ENCODE data around the gene CAMKV. TPM values are rescaled to one million over a fixed set of nuclear protein-coding genes. Genes with fewer than 3 reads are reported as not detected.

The CAMKV gene
- total RNA-seq, 4 donors from 2014 or later: not detected

DNA sequence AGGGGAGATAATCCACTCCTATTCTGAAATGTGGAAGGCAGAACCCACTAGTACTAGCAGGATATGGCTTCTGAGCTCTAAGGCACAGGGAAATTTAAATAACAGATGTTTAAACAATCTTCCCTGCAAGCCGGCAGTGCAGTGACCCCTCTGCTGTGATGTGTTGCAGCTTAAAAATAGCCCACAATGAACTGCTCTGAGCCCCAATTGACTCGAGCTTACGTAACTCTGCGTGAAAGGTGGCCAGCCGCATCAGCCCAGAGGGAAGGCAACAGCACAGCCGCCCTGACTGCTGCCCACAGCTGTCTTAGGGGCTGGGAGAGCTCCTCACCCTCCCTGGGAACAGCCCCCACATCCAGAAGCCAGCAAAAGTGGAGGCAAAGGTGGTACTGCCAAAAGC lies 12.5 kb upstream of the CAMKV start:
- WGBS, 2 donors (ENCODE audit: low coverage in 1 of 2): 0% methylated on average over 1 of the region's 6 CpGs; no CpG with 5 or more reads in 1 of the 2 donors
- Histone ChIP-seq H3K36me3 (no peaks in the 10 kb centered on the region), H3K9me3 (no peaks in the 10 kb centered on the region), H3K4me3 (no peak overlapping the region), H3K4me1 (peaks cover 0 to 30% (median 6%) of the 10 kb centered on the region in 3 donors), H3K27ac (peak overlapping the region in 2 of 4 donors; percentile 18 to 21), H3K27me3 (no peaks in the 10 kb centered on the region)
- TF ChIP-seq POLR2AphosphoS5 (IDR thresholded peaks at IDR 0.05): no peak
- no peak for TF ChIP-seq EP300 (IDR thresholded peaks at IDR 0.05)
- TF ChIP-seq, protein P1, sequence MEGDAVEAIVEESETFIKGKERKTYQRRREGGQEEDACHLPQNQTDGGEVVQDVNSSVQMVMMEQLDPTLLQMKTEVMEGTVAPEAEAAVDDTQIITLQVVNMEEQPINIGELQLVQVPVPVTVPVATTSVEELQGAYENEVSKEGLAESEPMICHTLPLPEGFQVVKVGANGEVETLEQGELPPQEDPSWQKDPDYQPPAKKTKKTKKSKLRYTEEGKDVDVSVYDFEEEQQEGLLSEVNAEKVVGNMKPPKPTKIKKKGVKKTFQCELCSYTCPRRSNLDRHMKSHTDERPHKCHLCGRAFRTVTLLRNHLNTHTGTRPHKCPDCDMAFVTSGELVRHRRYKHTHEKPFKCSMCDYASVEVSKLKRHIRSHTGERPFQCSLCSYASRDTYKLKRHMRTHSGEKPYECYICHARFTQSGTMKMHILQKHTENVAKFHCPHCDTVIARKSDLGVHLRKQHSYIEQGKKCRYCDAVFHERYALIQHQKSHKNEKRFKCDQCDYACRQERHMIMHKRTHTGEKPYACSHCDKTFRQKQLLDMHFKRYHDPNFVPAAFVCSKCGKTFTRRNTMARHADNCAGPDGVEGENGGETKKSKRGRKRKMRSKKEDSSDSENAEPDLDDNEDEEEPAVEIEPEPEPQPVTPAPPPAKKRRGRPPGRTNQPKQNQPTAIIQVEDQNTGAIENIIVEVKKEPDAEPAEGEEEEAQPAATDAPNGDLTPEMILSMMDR (IDR thresholded peaks at IDR 0.05): no peak
- no peak for TF ChIP-seq POLR2A (IDR thresholded peaks at IDR 0.05)
- peak; percentile 67 for ATAC-seq

DNA sequence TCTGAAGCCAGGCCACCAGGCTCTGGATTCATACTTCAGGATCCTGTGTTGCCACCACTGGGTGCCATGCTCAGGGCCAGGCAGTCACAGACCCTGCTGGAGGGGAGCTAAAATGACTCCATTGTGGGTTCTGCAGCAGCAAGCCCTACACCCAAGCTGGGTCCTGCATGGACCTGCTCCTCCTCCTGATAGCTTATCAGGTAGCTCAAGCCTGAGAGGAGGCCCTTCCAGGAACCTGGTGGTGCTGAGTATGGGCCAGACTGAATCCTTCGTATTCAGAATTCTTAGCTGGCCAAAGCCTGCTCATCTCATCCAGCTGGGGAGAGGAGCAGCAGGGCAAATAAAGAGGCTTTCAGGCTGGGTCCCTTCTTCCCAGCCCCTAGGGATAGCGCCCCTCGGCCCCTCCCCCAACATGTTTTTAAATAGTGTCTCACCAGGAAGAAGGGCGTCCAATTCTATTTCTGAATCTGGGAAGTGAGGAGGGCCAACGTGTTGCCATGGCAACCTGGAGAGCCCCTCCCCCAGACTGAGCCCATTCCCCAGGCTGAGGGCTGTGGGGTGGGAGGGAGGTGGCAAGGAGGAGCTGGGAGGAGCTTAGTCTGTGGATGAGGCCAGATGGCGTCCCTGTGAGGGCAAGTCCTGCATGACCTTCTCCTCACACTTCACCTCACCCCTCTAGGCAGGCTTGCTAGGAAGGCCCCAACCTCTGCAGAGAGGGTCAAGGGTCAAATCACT lies 11.0 kb upstream of the CAMKV start:
- WGBS, 2 donors (ENCODE audit: low coverage in 1 of 2): no CpG with 5 or more reads among the region's 6 CpGs
- TF ChIP-seq POLR2AphosphoS5 (IDR thresholded peaks at IDR 0.05) (no peak), EP300 (IDR thresholded peaks at IDR 0.05) (no peak), POLR2A (IDR thresholded peaks at IDR 0.05) (no peak)
- TF ChIP-seq, protein P1 (IDR thresholded peaks at IDR 0.05): no peak
- Histone ChIP-seq H3K4me3 (no peak overlapping the region), H3K27me3 (no peaks in the 10 kb centered on the region), H3K27ac (peak overlapping the region in 1 of 4 donors; percentile 17), H3K9me3 (no peaks in the 10 kb centered on the region), H3K4me1 (peaks cover 0 to 30% (median 6%) of the 10 kb centered on the region in 3 donors), H3K36me3 (no peaks in the 10 kb centered on the region)
- ATAC-seq: no peak

DNA sequence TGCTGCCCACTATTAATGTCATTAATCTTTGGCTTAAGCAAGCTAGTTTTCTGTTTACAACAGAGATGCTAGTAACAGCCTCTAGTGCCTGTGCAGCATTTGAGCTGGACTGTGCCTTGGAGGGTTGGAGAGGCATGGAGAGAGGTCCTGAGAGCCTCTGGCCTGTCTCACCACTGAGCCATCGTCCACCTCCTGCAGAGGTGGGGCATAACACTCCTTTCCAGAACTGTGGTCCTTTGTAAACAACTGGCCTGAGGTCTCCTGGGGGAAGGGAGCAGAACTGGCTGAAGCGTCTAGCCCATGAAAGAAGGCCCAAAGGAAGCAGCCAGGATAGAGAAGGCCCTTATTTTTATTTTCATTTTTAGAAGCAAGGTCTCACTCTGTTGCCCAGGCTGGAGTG lies 10.0 kb upstream of the CAMKV start:
- WGBS, 2 donors (ENCODE audit: low coverage in 1 of 2): 33% methylated on average over 2 of the region's 2 CpGs; no CpG with 5 or more reads in 1 of the 2 donors
- ATAC-seq: no peak
- Histone ChIP-seq H3K27ac (no peak overlapping the region), H3K9me3 (no peaks in the 10 kb centered on the region), H3K36me3 (no peaks in the 10 kb centered on the region), H3K27me3 (no peaks in the 10 kb centered on the region), H3K4me1 (peaks cover 0 to 30% (median 6%) of the 10 kb centered on the region in 3 donors), H3K4me3 (no peak overlapping the region)
- TF ChIP-seq, protein P1 (IDR thresholded peaks at IDR 0.05): no peak
- TF ChIP-seq POLR2A (IDR thresholded peaks at IDR 0.05) (no peak), POLR2AphosphoS5 (IDR thresholded peaks at IDR 0.05) (no peak), EP300 (IDR thresholded peaks at IDR 0.05) (no peak)

DNA sequence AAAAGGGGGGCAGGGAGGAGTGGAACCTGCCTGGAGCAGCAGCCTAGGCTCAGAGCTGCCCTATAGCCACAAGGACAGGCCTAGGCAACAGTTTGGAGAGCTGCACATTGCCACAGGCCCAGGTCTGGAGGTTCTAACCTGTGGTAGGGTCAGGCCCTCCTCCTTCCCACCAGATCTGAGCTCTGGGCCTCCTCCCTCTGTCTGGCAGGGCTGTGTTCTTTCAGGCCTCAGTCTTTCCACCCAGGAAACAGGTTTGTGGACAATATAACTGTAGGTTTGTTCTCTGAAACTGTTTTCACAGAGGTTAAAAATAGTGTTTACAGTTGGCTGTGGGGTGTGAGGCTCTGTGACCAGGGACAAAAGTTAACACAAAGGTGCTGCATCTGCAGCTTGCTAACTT lies 9.0 kb upstream of the CAMKV start:
- H3K27ac ChIP-seq: no peak overlapping the region
- no peaks in the 10 kb centered on the region for H3K36me3 ChIP-seq
- H3K9me3 ChIP-seq: no peaks in the 10 kb centered on the region
- no peak overlapping the region for H3K4me3 ChIP-seq
- peaks cover 0 to 30% (median 6%) of the 10 kb centered on the region in 3 donors for H3K4me1 ChIP-seq
- H3K27me3 ChIP-seq: no peaks in the 10 kb centered on the region
- no peak for TF ChIP-seq POLR2AphosphoS5 (IDR thresholded peaks at IDR 0.05)
- TF ChIP-seq POLR2A (IDR thresholded peaks at IDR 0.05): no peak
- TF ChIP-seq, protein P1 (IDR thresholded peaks at IDR 0.05): no peak
- no peak for ATAC-seq

DNA sequence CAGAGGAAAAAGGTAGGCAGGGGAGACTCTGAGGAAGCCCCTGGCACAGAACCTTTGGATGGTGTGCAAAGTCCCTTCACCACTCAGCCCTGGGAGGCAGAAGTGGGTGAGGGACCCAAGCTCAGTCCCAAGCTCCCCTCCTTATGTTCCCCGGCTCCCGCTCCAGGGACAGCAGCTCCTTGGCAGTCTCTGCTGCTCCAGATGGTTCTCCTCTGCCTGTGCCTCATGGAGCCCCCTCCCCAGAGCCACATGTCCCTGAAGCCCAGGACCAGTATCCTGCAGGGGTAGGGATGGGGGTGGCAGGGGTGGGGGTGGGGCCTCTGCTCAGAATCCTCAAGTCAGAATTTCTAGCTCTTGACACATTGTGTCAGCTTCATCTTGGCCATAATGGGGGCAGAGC lies 8.0 kb upstream of the CAMKV start:
- WGBS, 2 donors (ENCODE audit: low coverage in 1 of 2): 40% methylated on average over 1 of the region's 2 CpGs; no CpG with 5 or more reads in 1 of the 2 donors
- TF ChIP-seq EP300 (IDR thresholded peaks at IDR 0.05): no peak
- TF ChIP-seq POLR2A (IDR thresholded peaks at IDR 0.05): no peak
- TF ChIP-seq POLR2AphosphoS5 (IDR thresholded peaks at IDR 0.05): no peak
- TF ChIP-seq, protein P1 (IDR thresholded peaks at IDR 0.05): no peak

More for the DNA sequence above, 8.0 kb upstream of the CAMKV start:
- H3K27me3 ChIP-seq: no peaks in the 10 kb centered on the region
- no peaks in the 10 kb centered on the region for H3K9me3 ChIP-seq
- no peak for ATAC-seq
- no peak overlapping the region for H3K4me3 ChIP-seq
- no peak overlapping the region for H3K27ac ChIP-seq
- H3K36me3 ChIP-seq: no peaks in the 10 kb centered on the region
- H3K4me1 ChIP-seq: peaks cover 0 to 30% (median 6%) of the 10 kb centered on the region in 3 donors
